GM19099 (cell line): ENCODE measurements around the gene RANBP6.

ENCODE experiments used
- POLR2A ChIP-seq: IDR thresholded peaks from 3 replicates; pipeline ENCODE4 v1.6.1; 2011; ENCODE audit warnings: low read depth; ENCODE audit not compliant: insufficient read length; ENCODE audit errors: extremely low read depth

Gene RANBP6

GRCh38 chr9:6014670-6015270, 654 bp downstream of the RANBP6 start:
- TF ChIP-seq POLR2A = no peak

GRCh38 chr9:6008169-6008979, 7.0 kb downstream of the RANBP6 start:
- TF ChIP-seq POLR2A = peak; percentile 75

GRCh38 chr9:6007770-6008168, 7.7 kb downstream of the RANBP6 start:
- TF ChIP-seq POLR2A = no peak

- peak; percentile 36 for TF ChIP-seq POLR2A
These were observed 8.2 kb downstream of the RANBP6 start for GRCh38 chr9:6007058-6007769.

- TF ChIP-seq POLR2A = no peak
These were observed 8.7 kb downstream of the RANBP6 start for GRCh38 chr9:6006749-6007057.

GRCh38 chr9:6000955-6001354, 14.5 kb downstream of the RANBP6 start:
- no peak for TF ChIP-seq POLR2A

GRCh38 chr9:5999443-6000101, 15.9 kb downstream of the RANBP6 start:
- no peak for TF ChIP-seq POLR2A

- no peak for TF ChIP-seq POLR2A
These were observed 20.9 kb downstream of the RANBP6 start for GRCh38 chr9:5994493-5994892.

GRCh38 chr9:5988265-5988664, 27.2 kb downstream of the RANBP6 start:
- TF ChIP-seq POLR2A = no peak

- no peak for TF ChIP-seq POLR2A
These were observed 32.4 kb downstream of the RANBP6 start for GRCh38 chr9:5983042-5983441.

- TF ChIP-seq POLR2A = no peak
These were observed 33.1 kb downstream of the RANBP6 start for GRCh38 chr9:5982317-5982716.

GRCh38 chr9:5978523-5978922, 36.9 kb downstream of the RANBP6 start:
- TF ChIP-seq POLR2A = no peak

GRCh38 chr9:5976674-5977397, 38.6 kb downstream of the RANBP6 start:
- TF ChIP-seq POLR2A = no peak

- TF ChIP-seq POLR2A = no peak
These were observed 43.7 kb downstream of the RANBP6 start for GRCh38 chr9:5971740-5972139.
